NB4 (cell line): ENCODE data around the gene POLDIP2.

Source experiments
- DNase-seq: peaks from one replicate; pipeline ENCODE4 v3.0.0; 2010; ENCODE audit warnings: low read depth
- H3K4me3 ChIP-seq: one replicate; pipeline ENCODE4 v1.5.1; 2011; ENCODE audit warnings: mild to moderate bottlenecking, low read depth, low read length, moderate library complexity
- CTCF ChIP-seq: IDR thresholded peaks from one replicate; pipeline ENCODE4 v1.5.1; 2012; ENCODE audit warnings: low read depth, low read length
- MAX ChIP-seq: IDR thresholded peaks from 2 replicates; pipeline ENCODE4 v1.6.1; 2011; ENCODE audit warnings: low read depth, low read length
- MYC ChIP-seq: IDR thresholded peaks from 2 replicates; pipeline ENCODE4 v1.6.1; 2011; ENCODE audit warnings: low read depth, low read length
- POLR2A ChIP-seq: IDR thresholded peaks from 2 replicates; pipeline ENCODE4 v1.6.1; 2011; ENCODE audit warnings: mild to moderate bottlenecking; ENCODE audit not compliant: insufficient read length; ENCODE audit errors: extremely low read depth

POLDIP2 gene

GRCh38 chr17:28335959-28336871 is 21.1 kb downstream of the POLDIP2 start:
- peak; percentile 42 for DNase-seq

GRCh38 chr17:28335201-28335958 is 21.9 kb downstream of the POLDIP2 start, which contains the start of the genes IFT20 and TNFAIP1:
TSS of gene IFT20 (minus strand) at chr17:28335472. CDS start at chr17:28331985, 3,487 bp downstream.
TSS of gene TNFAIP1 (plus strand) at chr17:28335761. CDS start at chr17:28339522, 3,761 bp downstream.
- peak; percentile 100 for DNase-seq
- H3K4me3 ChIP-seq = peak within 1 kb of the TSS; percentile 90
- TF ChIP-seq CTCF (no peak), POLR2A (peak; percentile 48), MYC (0 out of 2 replicates have a peak, but pooled peaks have one; percentile 25), MAX (peak; percentile 57; the same call in 1 of the 2 replicates)

More at GRCh38 chr17:28335959-28336871, 21.1 kb downstream of the POLDIP2 start:
- peak overlapping the region; percentile 90 for H3K4me3 ChIP-seq
- no peak for TF ChIP-seq MAX

- no peak for DNase-seq
- H3K4me3 ChIP-seq = peak overlapping the region; percentile 90
- TF ChIP-seq CTCF (no peak), POLR2A (no peak), MAX (no peak), MYC (no peak)
These were observed 22.6 kb downstream of the POLDIP2 start for GRCh38 chr17:28334666-28335200.

- DNase-seq = no peak
- TF ChIP-seq MAX (no peak), MYC (no peak), CTCF (no peak), POLR2A (no peak)
- peak overlapping the region; percentile 90 for H3K4me3 ChIP-seq
These were observed 23.2 kb downstream of the POLDIP2 start for GRCh38 chr17:28334171-28334570.

GRCh38 chr17:28333083-28333746 is 24.1 kb downstream of the POLDIP2 start:
- TF ChIP-seq POLR2A (no peak), CTCF (no peak), MYC (no peak), MAX (no peak)
- no peak for DNase-seq

More at GRCh38 chr17:28333083-28333746, 24.1 kb downstream of the POLDIP2 start:
- H3K4me3 ChIP-seq = no peak overlapping the region
